CD14-positive monocyte (primary cell): Measurements from ENCODE around the gene MSANTD1. TPM values are rescaled to one million over a fixed set of nuclear protein-coding genes. Genes with fewer than 3 reads are reported as not detected.
A peak's percentile ranks its signal among the peaks of the same experiment; 100 is the strongest.

ENCODE experiments used
- DNase-seq, 3 donors: peaks; one replicate each; pipeline ENCODE4 v3.0.0-alpha.2; 2011 to 2022
- H2AFZ ChIP-seq: 2 replicates; pipeline ENCODE4 v1.6.0; 2012; ENCODE audit warnings: mild to moderate bottlenecking, low read depth, low read length, inconsistent platforms; ENCODE audit not compliant: insufficient read depth, poor library complexity, severe bottlenecking
- H3K27ac ChIP-seq, 2 donors: 1 replicate in 1 of 2; 2 replicates in 1 of 2; pipeline ENCODE4 v1.5.1; 2012 to 2013; ENCODE audit warnings: low read length in 2 of 2, control low read depth in 1 of 2, inconsistent platforms in 1 of 2, low read depth in 1 of 2, mild to moderate bottlenecking in 1 of 2
- H3K27me3 ChIP-seq, 2 donors: one replicate each; pipeline versions ENCODE4 v1.6.0 to v1.6.1; 2011 to 2013; ENCODE audit warnings: low read length in 2 of 2; ENCODE audit not compliant: control insufficient read depth in 2 of 2, insufficient read depth in 2 of 2
- H3K36me3 ChIP-seq, 2 donors: replicated peaks in 1 of 2; 1 replicate in 1 of 2; 2 replicates in 1 of 2; pipeline versions ENCODE4 v1.5.1 to v1.6.1; 2012 to 2013; ENCODE audit warnings: low read length in 2 of 2, control low read depth in 1 of 2, inconsistent platforms in 1 of 2, mild to moderate bottlenecking in 1 of 2; ENCODE audit not compliant: insufficient read depth in 2 of 2, control insufficient read depth in 1 of 2
- H3K4me1 ChIP-seq, 2 donors: 1 replicate in 1 of 2; 2 replicates in 1 of 2; pipeline versions ENCODE4 v1.5.1 to v1.6.1; 2012 to 2013; ENCODE audit warnings: low read length in 2 of 2, control low read depth in 1 of 2, inconsistent platforms in 1 of 2, mild to moderate bottlenecking in 1 of 2, moderate library complexity in 1 of 2; ENCODE audit not compliant: insufficient read depth in 2 of 2, control insufficient read depth in 1 of 2
- H3K4me2 ChIP-seq: replicated peaks from 2 replicates; pipeline ENCODE3; 2012; ENCODE audit warnings: low read length, moderate library complexity, mild to moderate bottlenecking; ENCODE audit not compliant: poor library complexity, severe bottlenecking; ENCODE audit errors: extremely low read depth
- H3K4me3 ChIP-seq, 3 experiments: fragments of 200-600 bp in 1 of 3; sonication (generic) in 1 of 3; replicated peaks in 1 of 3; 1 replicate in 2 of 3; 2 replicates in 1 of 3; pipeline ENCODE4 v1.5.1; 2011 to 2013; ENCODE audit warnings: low read length in 3 of 3, mild to moderate bottlenecking in 3 of 3, control low read depth in 2 of 3, low read depth in 2 of 3, inconsistent platforms in 1 of 3, moderate library complexity in 1 of 3
- H3K79me2 ChIP-seq: 2 replicates; pipeline ENCODE4 v1.6.0; 2012; ENCODE audit warnings: mild to moderate bottlenecking, control low read depth, inconsistent platforms, low read length, moderate library complexity; ENCODE audit not compliant: insufficient read depth
- H3K9ac ChIP-seq: 2 replicates; pipeline ENCODE4 v1.6.0; 2017; ENCODE audit warnings: low read length, mild to moderate bottlenecking; ENCODE audit not compliant: insufficient read depth, poor library complexity, severe bottlenecking
- H3K9me3 ChIP-seq, 2 donors: replicated peaks in 1 of 2; 1 replicate in 1 of 2; 2 replicates in 1 of 2; pipeline versions ENCODE4 v1.5.1 to v1.6.1; 2012 to 2013; ENCODE audit warnings: low read length in 2 of 2, control low read depth in 1 of 2; ENCODE audit not compliant: control insufficient read depth in 1 of 2, insufficient read depth in 1 of 2
- H4K20me1 ChIP-seq: 2 replicates; pipeline ENCODE4 v1.6.0; 2012; ENCODE audit warnings: mild to moderate bottlenecking, low read length, control low read depth, moderate library complexity; ENCODE audit not compliant: insufficient read depth
- H3K27ac Mint-ChIP-seq, 7 donors: one replicate each; pipeline ENCODE4 v1.8.0; 2020; ENCODE audit warnings: mild to moderate bottlenecking in 7 of 7, mixed read lengths in 7 of 7, moderate library complexity in 6 of 7, inconsistent platforms in 2 of 7
- H3K27me3 Mint-ChIP-seq, 3 donors: one replicate each; pipeline ENCODE4 v1.8.0; 2021 to 2022; ENCODE audit warnings: low read depth in 3 of 3, mild to moderate bottlenecking in 3 of 3, mixed read lengths in 3 of 3, moderate library complexity in 3 of 3, inconsistent platforms in 1 of 3
- H3K36me3 Mint-ChIP-seq, 2 donors: one replicate each; pipeline ENCODE4 v1.8.0; 2020; ENCODE audit warnings: mixed read lengths in 2 of 2, inconsistent platforms in 1 of 2, mild to moderate bottlenecking in 1 of 2
- H3K4me1 Mint-ChIP-seq: one replicate; pipeline ENCODE4 v1.8.0; 2020; ENCODE audit warnings: mild to moderate bottlenecking, mixed read lengths
- H3K4me3 Mint-ChIP-seq, 2 donors: one replicate each; pipeline ENCODE4 v1.8.0; 2020; ENCODE audit warnings: mild to moderate bottlenecking in 2 of 2, mixed read lengths in 2 of 2, moderate library complexity in 1 of 2
- H3K9me3 Mint-ChIP-seq, 7 donors: one replicate each; pipeline ENCODE4 v1.8.0; 2020 to 2022; ENCODE audit warnings: mixed read lengths in 7 of 7, mild to moderate bottlenecking in 6 of 7, moderate library complexity in 6 of 7, inconsistent platforms in 2 of 7
- WGBS: methylation state at CpG from one replicate; pipeline ENCODE4 v1.1.5; 2013; ENCODE audit warnings: missing lambda C conversion rate; ENCODE audit not compliant: insufficient coverage; 5-methylcytosine and 5-hydroxymethylcytosine counted together
- intact Hi-C, 2 donors: fragments of 100-400 bp; cut with micrococcal nuclease; formaldehyde crosslinking; loops; one replicate each; pipeline versions ENCODE4 v1.15.0 to v1.15.1; 2023
- polyA plus RNA-seq, 3 donors: library from polyadenylated mRNA; depleted of rRNA in 1 of 3; unstranded in 2 of 3; stranded (reverse) in 1 of 3; fragments of 300-500 nt in 2 of 3; fragments of >200 nt in 1 of 3; fragmentation: Illumina TruSeq in 2 of 3; gene quantifications; 1 replicate in 2 of 3; 2 replicates in 1 of 3; pipeline ENCODE4 v1.2.3, GENCODE V29; 2012 to 2021
- TF ChIP-seq, protein P1 (sequence below): fragments of 200-600 bp; IDR thresholded peaks from one replicate; pipeline ENCODE4 v1.8.0; 2022; ENCODE audit warnings: antibody characterized with exemption, mild to moderate bottlenecking

MSANTD1 gene
- polyA plus RNA-seq, 3 donors = 0.52 TPM; not detected in 2

DNA sequence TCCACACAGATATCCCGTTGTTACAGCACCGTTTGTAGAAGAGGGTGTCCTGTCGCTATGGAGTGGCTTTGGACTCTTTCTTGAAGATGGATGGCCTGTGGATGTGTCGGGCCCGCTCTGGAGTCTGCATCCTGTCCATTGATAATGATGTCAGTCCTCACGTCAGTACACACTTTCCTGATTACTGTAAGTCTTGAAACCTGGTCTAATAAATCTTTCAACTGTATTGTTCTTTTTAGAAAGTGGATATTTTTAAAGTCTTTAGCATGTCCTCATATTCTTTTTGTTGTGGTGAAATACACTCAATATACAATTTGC is 14.9 kb downstream of the MSANTD1 start:
- no peaks in the 10 kb centered on the region for H3K36me3 Mint-ChIP-seq
- no peaks in the 10 kb centered on the region for H3K4me1 ChIP-seq
- no peaks in the 10 kb centered on the region for H3K36me3 ChIP-seq
- H4K20me1 ChIP-seq = no peaks in the 10 kb centered on the region
- H3K4me2 ChIP-seq = no peak overlapping the region
- DNase-seq = no peak
- intact Hi-C loops = no loop called here
- no peak overlapping the region for H3K9ac ChIP-seq
- H3K27ac ChIP-seq = no peak overlapping the region
- peaks cover 2 to 8% (median 2%) of the 10 kb centered on the region in 3 donors for H3K27me3 Mint-ChIP-seq
- TF ChIP-seq, protein P1, sequence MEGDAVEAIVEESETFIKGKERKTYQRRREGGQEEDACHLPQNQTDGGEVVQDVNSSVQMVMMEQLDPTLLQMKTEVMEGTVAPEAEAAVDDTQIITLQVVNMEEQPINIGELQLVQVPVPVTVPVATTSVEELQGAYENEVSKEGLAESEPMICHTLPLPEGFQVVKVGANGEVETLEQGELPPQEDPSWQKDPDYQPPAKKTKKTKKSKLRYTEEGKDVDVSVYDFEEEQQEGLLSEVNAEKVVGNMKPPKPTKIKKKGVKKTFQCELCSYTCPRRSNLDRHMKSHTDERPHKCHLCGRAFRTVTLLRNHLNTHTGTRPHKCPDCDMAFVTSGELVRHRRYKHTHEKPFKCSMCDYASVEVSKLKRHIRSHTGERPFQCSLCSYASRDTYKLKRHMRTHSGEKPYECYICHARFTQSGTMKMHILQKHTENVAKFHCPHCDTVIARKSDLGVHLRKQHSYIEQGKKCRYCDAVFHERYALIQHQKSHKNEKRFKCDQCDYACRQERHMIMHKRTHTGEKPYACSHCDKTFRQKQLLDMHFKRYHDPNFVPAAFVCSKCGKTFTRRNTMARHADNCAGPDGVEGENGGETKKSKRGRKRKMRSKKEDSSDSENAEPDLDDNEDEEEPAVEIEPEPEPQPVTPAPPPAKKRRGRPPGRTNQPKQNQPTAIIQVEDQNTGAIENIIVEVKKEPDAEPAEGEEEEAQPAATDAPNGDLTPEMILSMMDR = no peak
- WGBS = 70% methylated on average over 2 of the region's 6 CpGs
- H3K9me3 Mint-ChIP-seq = peaks cover 0 to 3% (median 0%) of the 10 kb centered on the region in 7 donors
- no peaks in the 10 kb centered on the region for H3K27me3 ChIP-seq
- no peaks in the 10 kb centered on the region for H3K4me1 Mint-ChIP-seq
- no peak overlapping the region for H3K27ac Mint-ChIP-seq
- H3K9me3 ChIP-seq = no peaks in the 10 kb centered on the region
- no peak overlapping the region for H2AFZ ChIP-seq
- no peak overlapping the region for H3K4me3 Mint-ChIP-seq
- H3K79me2 ChIP-seq = no peaks in the 10 kb centered on the region
- no peak overlapping the region for H3K4me3 ChIP-seq

DNA sequence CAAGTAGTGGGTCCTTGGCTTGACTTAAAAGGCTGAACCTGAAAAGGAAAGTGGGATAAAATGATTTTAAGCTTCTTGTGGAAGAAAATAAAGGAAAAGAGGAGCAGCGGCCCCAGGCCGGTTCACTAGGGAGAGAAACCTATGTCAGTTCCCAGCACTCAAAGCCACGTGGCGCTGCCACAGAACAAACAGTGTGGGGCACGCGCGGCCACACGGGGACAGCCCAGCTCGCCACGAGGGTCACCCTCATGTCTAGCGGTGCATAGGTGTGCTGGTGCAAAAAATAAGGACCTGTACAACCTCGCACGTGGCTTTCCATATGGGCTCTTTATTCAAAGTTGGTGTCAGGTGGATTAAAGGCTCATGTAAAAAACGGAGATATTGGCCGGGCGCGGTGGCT is 17.1 kb downstream of the MSANTD1 start:
- Histone ChIP-seq H3K79me2 (no peaks in the 10 kb centered on the region), H3K27ac (no peak overlapping the region), H3K9ac (no peak overlapping the region), H3K4me3 (no peak overlapping the region), H3K4me1 (no peaks in the 10 kb centered on the region), H3K4me2 (no peak overlapping the region), H4K20me1 (no peaks in the 10 kb centered on the region), H3K36me3 (no peaks in the 10 kb centered on the region), H3K9me3 (no peaks in the 10 kb centered on the region), H3K27me3 (no peaks in the 10 kb centered on the region), H2AFZ (no peak overlapping the region)
- WGBS = 100% methylated on average over 10 of the region's 17 CpGs
- DNase-seq = no peak
- no peak overlapping the region for H3K4me3 Mint-ChIP-seq
- TF ChIP-seq, protein P1 = no peak
- H3K27ac Mint-ChIP-seq = peak overlapping the region in 1 of 7 donors; percentile 23
- H3K4me1 Mint-ChIP-seq = no peaks in the 10 kb centered on the region
- H3K27me3 Mint-ChIP-seq = peaks cover 0 to 8% (median 2%) of the 10 kb centered on the region in 3 donors
- H3K9me3 Mint-ChIP-seq = peaks cover 0 to 3% (median 0%) of the 10 kb centered on the region in 7 donors
- no peaks in the 10 kb centered on the region for H3K36me3 Mint-ChIP-seq
- intact Hi-C loops = no loop called here
